GM12878 (cell line): ENCODE data around the gene USPL1. TPM values are rescaled to one million over a fixed set of nuclear protein-coding genes. Genes with fewer than 3 reads are reported as not detected.

Source experiments
- CBX3 ChIP-seq: fragments of 200-600 bp; sonication (generic); IDR thresholded peaks from 2 replicates; pipeline ENCODE4 v1.6.1; 2016; ENCODE audit warnings: low read depth, borderline replicate concordance
- CHD2 ChIP-seq: IDR thresholded peaks from 2 replicates; pipeline ENCODE4 v1.6.1; 2011; ENCODE audit warnings: low read depth, low read length, improper control_type of control experiment, borderline replicate concordance
- CUX1 ChIP-seq: IDR thresholded peaks from 2 replicates; pipeline ENCODE4 v1.6.1; 2012; ENCODE audit warnings: improper control_type of control experiment, low read depth, low read length; ENCODE audit not compliant: insufficient replicate concordance
- FOXM1 ChIP-seq: IDR thresholded peaks from 2 replicates; pipeline ENCODE4 v1.6.1; 2012; ENCODE audit warnings: low read depth, mild to moderate bottlenecking, inconsistent platforms, low read length, moderate library complexity
- GATAD2B ChIP-seq: fragments of 450-650 bp; conservative IDR thresholded peaks from 2 replicates; pipeline ENCODE4 v1.6.1; 2017; ENCODE audit warnings: low read depth, mild to moderate bottlenecking, moderate library complexity
- IRF5 ChIP-seq: fragments of 450-650 bp; IDR thresholded peaks from 2 replicates; pipeline ENCODE4 v1.6.1; 2017; ENCODE audit warnings: borderline replicate concordance
- LARP7 ChIP-seq: fragments of 450-650 bp; IDR thresholded peaks from 2 replicates; pipeline ENCODE4 v1.6.1; 2017; ENCODE audit warnings: mild to moderate bottlenecking
- MAX ChIP-seq: IDR thresholded peaks from 2 replicates; pipeline ENCODE4 v1.6.1; 2012; ENCODE audit warnings: low read depth, low read length, improper control_type of control experiment
- MEF2B ChIP-seq: fragments of 450-650 bp; IDR thresholded peaks from 2 replicates; pipeline ENCODE4 v1.6.1; 2018; ENCODE audit warnings: mild to moderate bottlenecking, moderate library complexity; ENCODE audit not compliant: partially characterized antibody, poor library complexity, severe bottlenecking
- PML ChIP-seq: IDR thresholded peaks from 2 replicates; pipeline ENCODE4 v1.6.1; 2012; ENCODE audit warnings: low read length, inconsistent platforms
- TAF1 ChIP-seq: IDR thresholded peaks from 2 replicates; pipeline ENCODE4 v1.6.1; 2011; ENCODE audit warnings: mild to moderate bottlenecking, low read depth, low read length, borderline replicate concordance
- ZNF592 ChIP-seq: fragments of 450-650 bp; IDR thresholded peaks from 2 replicates; pipeline ENCODE4 v1.6.1; 2017; ENCODE audit warnings: mild to moderate bottlenecking, moderate library complexity
- polyA plus RNA-seq, 11 experiments: library from polyadenylated mRNA; depleted of rRNA in 4 of 11; unstranded in 6 of 11; stranded (reverse) in 5 of 11; fragments of >200 nt; fragmentation: Nextera tagmentation in 4 of 11; fragmentation: Illumina TruSeq in 1 of 11; extraction: Ambion mirVana in 4 of 11; extraction: Trizol in 1 of 11; gene quantifications; 1 replicate in 1 of 11; 2 replicates in 10 of 11; pipeline versions ENCODE4 v1.2.1 to v1.2.3, GENCODE V29; 2011 to 2016; ENCODE audit warnings: inconsistent platforms in 2 of 11, missing spikeins in 2 of 11, low read depth in 1 of 11
- total RNA-seq, 4 experiments: library from RNA; depleted of rRNA in 3 of 4; stranded (reverse); fragments of >200 nt in 3 of 4; fragmentation: Illumina TruSeq in 1 of 4; extraction: Trizol in 1 of 4; gene quantifications; 2 replicates each; pipeline versions ENCODE4 v1.2.1 to v1.2.3, GENCODE V29; 2013 to 2021

The USPL1 gene
- total and polyA plus RNA-seq, 10 of the 15 experiments (the other 5 are each of a cell fraction or from before 2014, with no cell fraction given), result 7.9 to 23.2 (median 15.8) TPM

- TF ChIP-seq CUX1, result no peak
- TF ChIP-seq MEF2B, result no peak
- TF ChIP-seq CBX3, result no peak
- no peak for TF ChIP-seq LARP7
- no peak for TF ChIP-seq TAF1
- no peak for TF ChIP-seq MAX
- no peak for TF ChIP-seq PML
- no peak for TF ChIP-seq GATAD2B
- no peak for TF ChIP-seq FOXM1
- no peak for TF ChIP-seq IRF5
- TF ChIP-seq ZNF592, result no peak
- no peak for TF ChIP-seq CHD2
These were observed 72.0 kb downstream of the USPL1 start (continued) for GRCh38 chr13:30689752-30690151.
